HCT116 (cell line): ENCODE measurements around the gene CCDC61.

ENCODE experiments used
- ATF3 ChIP-seq: IDR thresholded peaks from 2 replicates; pipeline ENCODE4 v1.6.1; 2012
- CBX3 ChIP-seq: IDR thresholded peaks from 2 replicates; pipeline ENCODE4 v1.6.1; 2012; ENCODE audit warnings: low read depth
- CTCF ChIP-seq, 3 experiments: fragments of 200-600 bp in 1 of 3; sonication (generic) in 1 of 3; IDR thresholded peaks in 2 of 3; conservative IDR thresholded peaks in 1 of 3; 2 replicates each; pipeline ENCODE4 v1.5.1; 2012 to 2017; ENCODE audit warnings: low read depth in 2 of 3, low read length in 2 of 3, antibody characterized with exemption in 1 of 3, borderline replicate concordance in 1 of 3, control low read depth in 1 of 3, mild to moderate bottlenecking in 1 of 3, mixed read lengths in 1 of 3, mixed run types in 1 of 3, moderate library complexity in 1 of 3; ENCODE audit not compliant: insufficient read depth in 1 of 3
- EZH2phosphoT487 ChIP-seq: fragments of 200-600 bp; IDR thresholded peaks from 2 replicates; pipeline ENCODE4 v1.6.1; 2018; ENCODE audit warnings: antibody characterized with exemption, borderline replicate concordance
- POLR2A ChIP-seq: IDR thresholded peaks from 2 replicates; pipeline ENCODE4 v1.7.0; 2011; ENCODE audit warnings: borderline replicate concordance; ENCODE audit not compliant: insufficient read depth, insufficient read length; ENCODE audit errors: extremely low read depth
- RAD21 ChIP-seq: IDR thresholded peaks from 2 replicates; pipeline ENCODE4 v1.6.1; 2012; ENCODE audit warnings: low read depth, mild to moderate bottlenecking
- REST ChIP-seq: IDR thresholded peaks from 2 replicates; pipeline ENCODE4 v1.6.1; 2012; ENCODE audit warnings: low read depth
- SIN3A ChIP-seq: IDR thresholded peaks from 2 replicates; pipeline ENCODE4 v1.6.1; 2012; ENCODE audit warnings: low read depth
- SP1 ChIP-seq: IDR thresholded peaks from 2 replicates; pipeline ENCODE4 v1.6.1; 2012; ENCODE audit warnings: low read depth

GRCh38 chr19:45976178-45976577, 19.1 kb upstream of the CCDC61 start:
- no peak for TF ChIP-seq POLR2A
- no peak for TF ChIP-seq REST
- TF ChIP-seq CTCF (IDR thresholded peaks at IDR 0.05 in 2 of 3, conservative IDR thresholded peaks at IDR 0.05 in 1 of 3; ENCODE audit: borderline replicate concordance in 1 of 3, insufficient read depth in 1 of 3, low read depth in 2 of 3, low read length in 2 of 3): no peak
- TF ChIP-seq SP1: no peak
- no peak for TF ChIP-seq RAD21
- no peak for TF ChIP-seq CBX3
- no peak for TF ChIP-seq SIN3A
- no peak for TF ChIP-seq ATF3
- TF ChIP-seq EZH2phosphoT487: no peak
